NCI-H2107 (cell line): ENCODE results near the gene STRA6.
"Not testable (repeated sequence)": the region's sequence is repeated elsewhere in the genome, so short reads cannot be mapped to it uniquely, and the experiment has no call there.

ENCODE experiments used
- DNase-seq: peaks from one replicate; lab custom pipeline; 2025; lab: John Stamatoyannopoulos, UW

Gene STRA6

DNA sequence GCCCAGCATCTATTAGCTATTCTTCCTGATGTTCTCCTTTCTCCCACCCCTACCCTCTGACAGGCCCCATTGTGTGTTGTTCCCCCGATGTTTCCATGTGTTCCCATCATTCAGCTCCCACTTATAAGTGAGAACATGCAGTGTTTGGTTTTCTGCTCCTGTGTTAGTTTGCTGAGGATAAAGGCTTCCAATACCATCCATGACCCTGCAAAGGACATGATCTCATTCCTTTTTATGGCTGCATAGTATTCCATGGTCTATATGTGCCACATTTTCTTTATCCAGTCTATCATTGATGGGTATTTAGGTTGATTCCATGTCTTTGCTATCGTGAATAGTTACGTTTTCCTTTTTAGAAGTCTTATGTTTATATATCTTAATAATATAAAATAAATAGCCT is 42.2 kb downstream of the STRA6 start:
- DNase-seq, result not testable (repeated sequence)

DNA sequence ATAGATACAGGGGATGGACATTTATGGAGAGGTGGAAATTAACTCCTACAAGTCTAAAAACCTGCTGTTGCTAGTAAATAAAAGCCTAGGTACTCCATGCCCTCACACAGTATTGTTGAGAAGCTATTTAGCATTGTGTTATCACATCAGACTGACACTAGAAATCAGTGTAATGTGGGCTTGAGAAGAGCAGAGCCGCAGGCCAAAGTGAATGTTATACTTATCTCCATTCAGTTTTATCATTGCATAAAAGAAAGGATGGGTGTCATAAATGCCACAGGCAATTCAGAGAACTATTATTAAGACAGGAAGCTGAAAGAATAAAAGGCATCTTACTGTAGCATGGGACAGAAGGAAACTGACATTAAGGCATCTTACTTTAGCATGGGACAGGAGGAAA is 42.8 kb downstream of the STRA6 start:
- no peak for DNase-seq

DNA sequence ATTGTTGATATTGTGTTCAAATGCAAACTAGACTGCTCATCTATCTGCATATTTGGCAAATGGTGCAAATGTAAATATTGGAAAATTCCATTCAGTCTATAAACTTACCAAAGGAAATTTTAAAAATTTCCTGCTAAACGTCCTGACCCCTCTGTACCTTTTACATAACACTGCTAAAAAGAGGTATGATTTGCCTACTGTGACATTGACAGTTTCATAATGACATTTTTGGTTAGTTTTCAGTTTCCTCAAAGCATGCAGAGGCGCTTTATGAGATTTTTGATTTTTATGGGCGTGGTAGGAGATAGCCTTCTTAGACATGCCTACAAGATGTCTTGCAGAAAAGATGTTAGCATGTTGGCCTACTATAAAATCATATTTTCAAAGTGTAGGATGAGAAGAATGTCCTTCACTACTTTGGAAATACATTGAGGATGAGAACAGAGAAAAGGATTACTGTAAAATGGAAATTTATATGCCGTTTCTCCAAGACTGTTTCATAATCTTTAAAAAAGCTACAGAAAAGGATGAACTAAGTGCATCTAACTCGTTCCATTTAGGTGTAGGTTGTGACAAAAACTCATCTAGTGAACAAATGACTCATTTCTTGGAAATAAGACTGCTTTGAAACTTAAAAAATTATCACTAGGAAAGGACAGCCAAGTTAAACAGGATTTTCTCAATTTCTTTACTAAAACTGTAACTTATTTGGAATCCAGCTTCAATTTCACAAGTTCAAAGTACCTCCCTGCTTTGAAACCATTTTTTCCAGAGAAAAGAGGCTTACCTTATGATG is 43.5 kb downstream of the STRA6 start:
- DNase-seq, result no peak

DNA sequence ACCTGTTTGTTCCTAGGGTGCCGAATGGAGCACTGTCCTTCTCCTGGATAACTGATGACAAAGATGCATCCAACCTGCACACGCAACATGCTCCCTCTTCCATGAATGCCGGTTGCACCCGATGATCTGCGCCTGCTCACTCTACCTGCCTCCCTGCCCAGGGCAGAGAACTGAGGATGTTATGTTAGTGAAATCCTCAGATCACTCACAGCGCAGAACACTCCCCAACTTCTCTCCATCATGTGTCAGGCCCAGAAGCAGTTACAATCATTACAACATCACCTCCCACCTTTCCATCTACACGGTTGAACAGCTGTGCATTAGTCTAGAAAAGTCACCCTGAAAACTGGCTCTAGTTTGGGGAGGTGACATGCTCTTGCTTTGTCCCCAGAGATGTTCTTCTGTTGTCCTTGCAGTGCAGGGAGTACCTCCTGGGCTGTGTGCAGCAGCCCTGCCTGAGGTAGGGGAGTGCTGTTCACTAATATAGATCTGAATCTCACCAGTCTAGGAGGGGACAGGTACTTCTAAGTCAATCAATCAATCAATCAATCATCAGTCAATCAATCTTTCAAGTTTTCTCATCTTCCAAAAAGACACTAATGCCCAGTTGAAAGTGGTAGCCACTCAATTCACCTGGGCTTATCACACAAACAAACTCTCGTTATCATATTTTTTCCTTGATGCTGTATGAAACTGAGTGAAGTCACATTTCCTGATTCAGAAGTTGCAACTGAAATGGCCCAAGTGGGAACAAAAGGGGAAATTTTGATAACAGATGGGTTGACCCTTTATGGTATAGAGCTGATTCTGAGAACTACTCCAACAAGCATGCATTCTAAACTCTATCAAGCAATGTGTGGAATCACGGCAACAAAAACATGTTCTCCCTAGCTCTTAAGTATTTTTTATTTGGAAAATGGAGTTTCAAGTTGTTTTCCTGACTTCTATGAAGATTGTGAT is 44.4 kb downstream of the STRA6 start:
- no peak for DNase-seq

DNA sequence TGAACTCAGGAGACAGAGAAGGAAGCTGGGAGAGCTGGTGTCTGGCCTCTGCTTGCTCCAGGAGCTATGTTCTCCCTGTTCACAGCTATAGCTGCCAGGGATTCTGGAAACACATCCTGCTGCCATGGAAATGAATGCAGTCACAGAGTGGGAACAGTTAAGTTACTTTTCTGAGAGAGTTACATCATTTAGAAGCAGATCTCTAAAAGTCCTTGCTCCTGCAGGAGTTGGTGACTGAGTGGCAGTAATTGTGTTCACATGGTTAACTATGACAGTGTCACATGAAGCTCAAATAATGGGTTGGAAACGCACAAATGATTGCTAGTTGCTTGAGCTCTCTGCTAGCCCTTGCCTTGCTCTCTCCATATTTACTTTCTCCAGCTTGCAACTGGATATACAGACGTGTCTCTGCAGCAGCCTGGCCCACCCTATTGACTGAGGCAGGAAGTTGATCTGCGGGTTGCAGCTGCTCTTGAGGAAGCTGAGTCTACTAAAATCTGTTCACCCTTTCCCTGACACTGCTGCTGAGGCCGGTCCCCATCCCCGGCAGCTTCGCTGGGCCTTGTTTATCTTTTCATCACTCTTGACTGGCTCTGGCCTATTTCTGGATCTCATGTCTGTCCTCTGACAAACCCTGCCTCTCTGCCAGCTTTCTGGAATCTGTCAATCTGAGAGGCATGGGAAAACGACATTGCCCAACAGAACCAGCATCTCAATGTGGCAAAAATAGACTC is 45.7 kb downstream of the STRA6 start:
- DNase-seq, result no peak

DNA sequence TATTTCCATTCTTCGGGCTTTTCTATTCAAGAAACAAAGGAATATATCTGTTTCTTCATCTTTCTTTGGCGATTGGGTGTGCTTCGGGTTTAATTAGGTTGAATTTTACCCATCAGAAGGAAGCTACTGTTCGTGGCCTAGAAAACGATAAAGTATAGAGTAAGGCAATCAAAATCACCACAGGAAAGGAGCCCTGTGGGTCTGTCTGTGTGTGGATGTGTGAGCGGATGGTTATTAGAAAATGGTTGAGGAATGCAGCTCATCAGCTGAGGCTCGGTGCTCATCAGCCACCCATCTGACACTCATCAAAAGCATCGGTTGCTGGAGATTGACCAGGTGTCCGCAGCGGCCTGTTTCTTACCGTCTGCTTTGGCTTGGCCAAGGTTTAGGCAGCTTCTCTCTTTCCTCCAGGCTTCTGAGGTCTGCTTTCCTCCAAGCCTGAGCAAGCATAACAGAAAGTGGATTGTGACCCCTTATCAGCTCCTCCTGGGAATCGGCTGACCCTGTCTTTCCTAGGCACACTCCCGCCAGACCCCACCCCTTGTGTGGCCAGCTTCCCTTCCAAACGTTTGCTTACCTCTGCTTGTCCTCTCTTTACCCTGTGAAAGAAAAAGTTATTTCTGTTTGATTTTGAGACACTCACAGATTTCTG is 46.7 kb downstream of the STRA6 start:
- no peak for DNase-seq

DNA sequence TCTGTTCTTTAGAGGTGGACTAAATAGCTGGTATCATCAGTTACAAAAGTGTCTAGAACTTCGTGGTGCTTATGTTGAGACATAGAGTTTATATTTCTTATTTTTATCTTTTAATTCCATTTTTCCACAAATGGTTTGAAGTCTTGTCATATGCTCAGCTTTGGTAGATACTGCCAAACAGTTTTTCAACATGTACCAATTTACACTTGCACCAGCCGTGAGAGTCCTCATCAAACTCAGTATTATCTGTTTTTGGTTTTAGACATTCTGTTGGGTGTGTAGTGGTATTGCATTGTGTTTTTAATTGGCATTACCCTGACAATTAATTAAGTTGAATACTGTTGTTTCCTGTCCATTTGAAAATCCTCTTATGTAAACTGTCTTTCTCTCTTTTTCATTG is 55.5 kb downstream of the STRA6 start:
- DNase-seq, result no peak

DNA sequence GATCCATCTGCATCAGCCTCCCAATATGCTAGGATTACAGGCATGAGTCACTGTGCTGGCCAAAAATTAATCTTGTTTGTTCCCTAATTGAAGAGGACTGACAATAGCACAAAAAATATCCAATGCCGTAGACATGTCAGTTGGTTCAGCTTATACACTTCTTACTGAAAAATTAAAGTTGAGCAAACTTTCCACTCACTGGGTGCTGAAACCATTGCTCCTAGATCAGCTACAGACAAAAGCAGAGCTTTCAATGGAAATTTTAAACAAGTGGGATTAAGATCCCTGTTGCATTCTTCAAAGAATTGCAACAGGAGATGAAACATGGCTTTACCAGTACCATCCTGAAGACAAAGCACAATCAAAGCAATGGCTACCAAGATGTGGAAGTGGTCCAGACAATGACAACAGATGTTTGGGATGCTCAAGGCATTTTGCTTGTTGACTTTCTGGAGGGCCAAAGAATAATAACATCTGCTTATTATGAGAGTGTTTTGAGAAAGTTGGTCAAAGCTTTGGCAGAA is 56.2 kb downstream of the STRA6 start:
- DNase-seq, result no peak

DNA sequence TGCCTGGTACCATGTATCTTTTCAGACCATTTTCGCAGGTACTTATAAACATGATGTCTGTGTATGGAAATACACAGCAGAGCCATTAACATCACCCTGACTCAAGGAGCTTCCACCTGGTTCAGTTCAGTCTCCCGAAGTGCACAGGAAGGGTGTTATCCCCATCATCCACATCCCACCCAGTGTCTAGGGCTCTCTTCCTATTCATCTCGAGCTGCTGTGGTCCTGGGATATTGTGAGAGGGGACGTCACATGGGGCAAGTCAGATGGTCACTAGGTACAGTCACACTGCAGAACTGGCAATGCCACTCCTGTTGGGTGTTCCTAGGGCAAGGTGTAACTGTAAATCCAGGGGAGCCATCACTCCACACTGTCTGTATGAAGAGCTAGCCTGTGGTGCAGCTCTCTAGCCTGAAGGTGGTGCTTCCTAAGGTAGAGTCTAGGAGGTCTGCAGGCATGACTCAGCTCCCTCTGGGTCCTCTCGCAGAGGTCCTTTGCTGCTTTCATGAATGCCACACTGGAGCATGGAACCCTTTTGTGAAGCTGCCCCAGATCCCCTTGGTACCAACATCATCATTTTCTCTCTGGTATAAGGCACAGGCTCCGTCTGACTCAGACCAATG is 58.3 kb downstream of the STRA6 start:
- no peak for DNase-seq

DNA sequence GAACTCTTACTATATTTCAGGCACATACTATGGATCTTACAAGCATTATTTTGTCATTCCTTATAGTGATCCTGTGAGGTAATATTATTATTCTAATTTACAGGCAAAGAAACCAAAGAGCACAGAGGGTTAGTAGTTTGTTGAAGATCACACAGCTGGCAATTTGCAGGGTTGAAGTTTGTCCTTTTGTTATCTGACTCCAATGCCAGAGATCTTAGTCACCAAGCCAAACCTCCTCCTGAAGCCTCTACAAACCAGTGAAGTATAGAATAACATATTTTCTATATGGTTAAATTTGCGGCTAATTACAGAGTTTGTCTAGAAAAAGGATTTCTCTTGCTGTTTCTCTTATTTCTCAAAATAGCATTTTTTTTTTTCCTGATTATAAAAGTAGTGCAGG is 61.0 kb downstream of the STRA6 start:
- DNase-seq, result no peak

DNA sequence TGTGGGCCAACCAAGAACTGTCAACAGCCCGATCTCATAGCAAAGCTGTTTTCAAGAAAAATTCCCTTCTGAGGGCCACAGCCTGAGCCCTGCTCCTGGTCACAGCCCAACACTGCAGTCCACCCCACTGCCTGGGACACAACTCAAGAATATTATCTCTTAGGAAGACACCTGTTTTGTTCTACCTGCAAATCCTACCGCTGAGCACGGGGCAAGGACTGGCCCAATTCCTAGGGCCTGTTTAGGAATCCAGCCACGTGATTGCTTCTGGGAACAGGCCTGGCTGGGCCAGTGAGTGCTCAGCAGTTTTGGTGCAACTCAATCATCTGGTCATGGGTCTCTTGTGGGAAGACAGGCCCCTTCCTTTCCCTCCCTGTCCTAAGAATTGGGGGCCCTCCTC is 63.9 kb downstream of the STRA6 start:
- DNase-seq, result no peak

DNA sequence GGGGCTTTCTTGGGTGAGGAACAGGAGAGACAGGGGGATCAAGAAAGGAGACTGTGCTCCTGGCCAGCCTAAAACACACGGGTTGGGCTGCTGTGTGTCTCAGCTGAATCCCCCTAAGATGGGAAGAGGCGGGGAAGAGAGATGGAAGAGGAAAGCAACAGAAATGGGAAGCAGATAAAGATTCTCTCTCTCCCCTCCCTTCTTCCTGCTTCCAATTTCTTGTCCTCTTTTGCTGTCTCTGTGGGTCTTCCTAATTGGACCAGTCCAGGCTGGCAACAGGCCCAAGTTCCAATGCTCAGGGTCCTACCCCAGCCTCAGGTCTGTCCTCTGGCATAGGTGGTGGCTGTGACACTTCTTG is 65.1 kb downstream of the STRA6 start:
- no peak for DNase-seq

DNA sequence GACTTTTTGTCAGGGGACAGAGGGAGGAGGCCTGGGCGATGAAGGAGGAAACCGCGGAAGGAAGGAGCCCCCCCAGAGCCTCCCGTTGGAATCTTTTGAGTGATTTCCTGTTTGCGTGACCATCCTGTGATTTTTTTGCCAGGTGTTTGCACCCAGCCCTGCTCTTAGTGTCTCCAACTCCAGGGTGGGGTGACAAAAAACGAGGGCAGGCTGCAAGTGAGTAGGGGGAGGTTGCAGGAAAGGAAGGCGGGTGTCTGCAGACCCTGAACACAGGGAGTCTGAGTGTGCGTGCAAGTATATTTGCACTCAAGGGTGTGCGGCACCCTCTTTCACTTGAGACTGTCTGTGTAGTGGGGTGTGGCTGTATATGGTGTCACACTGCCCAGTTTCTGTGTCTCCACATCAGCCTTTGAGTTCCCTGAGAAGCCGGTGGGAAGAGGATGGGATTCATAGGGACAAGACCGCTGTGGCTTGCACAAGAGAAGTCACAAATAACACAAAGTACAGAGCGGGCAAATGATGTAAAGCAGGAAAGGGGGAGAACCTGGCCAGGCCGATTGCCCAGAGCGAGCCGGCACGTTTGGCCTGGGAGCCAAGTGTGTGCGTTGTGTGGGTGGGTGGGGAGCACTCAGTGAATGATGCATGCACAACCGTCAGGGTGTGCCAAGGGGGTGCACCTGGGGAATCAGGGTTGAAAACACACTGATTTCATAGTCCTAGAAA is 65.6 kb downstream of the STRA6 start:
- no peak for DNase-seq

DNA sequence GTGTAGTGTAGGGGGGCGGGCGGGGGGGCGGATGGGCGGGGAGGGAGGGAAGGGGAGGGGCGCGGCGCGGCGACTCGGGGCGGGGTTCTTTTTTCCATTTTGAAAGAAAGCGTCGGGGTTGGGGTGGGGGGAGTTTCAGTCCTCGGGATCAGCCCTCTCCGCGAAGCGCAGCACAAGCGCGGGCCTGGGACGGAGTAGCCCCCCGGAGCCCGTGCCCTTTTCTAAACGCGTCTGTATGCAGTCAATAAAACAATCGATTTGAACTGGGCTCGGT is 66.1 kb downstream of the STRA6 start:
- DNase-seq, result no peak

DNA sequence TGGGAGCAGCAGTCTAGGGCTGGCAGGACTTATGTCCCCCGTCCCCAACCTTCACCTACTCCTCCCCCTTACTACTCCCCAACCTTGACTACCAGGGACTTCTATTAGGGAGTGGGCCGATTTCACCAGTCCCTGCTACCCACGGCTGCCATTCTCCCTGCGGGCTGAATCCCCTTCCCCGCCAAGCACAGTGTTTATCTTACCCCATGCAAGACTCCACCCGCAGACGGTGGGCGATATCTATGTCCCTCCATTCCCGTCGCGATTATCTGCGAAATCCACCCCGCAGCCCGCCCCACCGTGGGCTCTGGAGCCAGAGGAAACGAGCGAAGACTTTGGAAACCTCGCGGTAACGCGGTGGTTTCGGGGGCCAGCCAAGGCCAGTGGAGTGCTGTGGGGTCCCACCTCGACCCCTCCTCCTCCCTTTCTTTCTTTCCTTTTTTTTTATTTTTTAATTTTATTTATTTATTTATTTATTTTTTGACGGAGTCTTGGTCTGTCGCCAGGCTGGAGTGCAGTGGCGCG is 67.5 kb downstream of the STRA6 start:
- no peak for DNase-seq

DNA sequence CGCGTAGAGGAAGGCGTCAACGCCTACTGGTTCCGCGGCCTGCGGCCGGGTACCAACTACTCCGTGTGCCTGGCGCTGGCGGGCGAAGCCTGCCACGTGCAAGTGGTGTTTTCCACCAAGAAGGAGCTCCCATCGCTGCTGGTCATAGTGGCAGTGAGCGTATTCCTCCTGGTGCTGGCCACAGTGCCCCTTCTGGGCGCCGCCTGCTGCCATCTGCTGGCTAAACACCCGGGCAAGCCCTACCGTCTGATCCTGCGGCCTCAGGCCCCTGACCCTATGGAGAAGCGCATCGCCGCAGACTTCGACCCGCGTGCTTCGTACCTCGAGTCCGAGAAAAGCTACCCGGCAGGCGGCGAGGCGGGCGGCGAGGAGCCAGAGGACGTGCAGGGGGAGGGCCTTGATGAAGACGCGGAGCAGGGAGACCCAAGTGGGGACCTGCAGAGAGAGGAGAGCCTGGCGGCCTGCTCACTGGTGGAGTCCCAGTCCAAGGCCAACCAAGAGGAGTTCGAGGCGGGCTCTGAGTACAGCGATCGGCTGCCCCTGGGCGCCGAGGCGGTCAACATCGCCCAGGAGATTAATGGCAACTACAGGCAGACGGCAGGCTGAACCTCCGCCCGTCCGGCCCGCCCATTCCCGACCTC is 68.1 kb downstream of the STRA6 start:
- DNase-seq, result no peak

DNA sequence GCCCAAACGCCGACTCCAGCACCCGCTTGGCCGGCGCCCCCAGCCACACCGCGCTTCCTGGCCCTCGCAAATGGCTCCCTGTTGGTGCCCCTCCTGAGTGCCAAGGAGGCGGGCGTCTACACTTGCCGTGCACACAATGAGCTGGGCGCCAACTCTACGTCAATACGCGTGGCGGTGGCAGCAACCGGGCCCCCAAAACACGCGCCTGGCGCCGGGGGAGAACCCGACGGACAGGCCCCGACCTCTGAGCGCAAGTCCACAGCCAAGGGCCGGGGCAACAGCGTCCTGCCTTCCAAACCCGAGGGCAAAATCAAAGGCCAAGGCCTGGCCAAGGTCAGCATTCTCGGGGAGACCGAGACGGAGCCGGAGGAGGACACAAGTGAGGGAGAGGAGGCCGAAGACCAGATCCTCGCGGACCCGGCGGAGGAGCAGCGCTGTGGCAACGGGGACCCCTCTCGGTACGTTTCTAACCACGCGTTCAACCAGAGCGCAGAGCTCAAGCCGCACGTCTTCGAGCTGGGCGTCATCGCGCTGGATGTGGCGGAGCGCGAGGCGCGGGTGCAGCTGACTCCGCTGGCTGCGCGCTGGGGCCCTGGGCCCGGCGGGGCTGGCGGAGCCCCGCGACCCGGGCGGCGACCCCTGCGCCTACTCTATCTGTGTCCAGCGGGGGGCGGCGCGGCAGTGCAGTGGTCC is 68.7 kb downstream of the STRA6 start:
- DNase-seq, result no peak

DNA sequence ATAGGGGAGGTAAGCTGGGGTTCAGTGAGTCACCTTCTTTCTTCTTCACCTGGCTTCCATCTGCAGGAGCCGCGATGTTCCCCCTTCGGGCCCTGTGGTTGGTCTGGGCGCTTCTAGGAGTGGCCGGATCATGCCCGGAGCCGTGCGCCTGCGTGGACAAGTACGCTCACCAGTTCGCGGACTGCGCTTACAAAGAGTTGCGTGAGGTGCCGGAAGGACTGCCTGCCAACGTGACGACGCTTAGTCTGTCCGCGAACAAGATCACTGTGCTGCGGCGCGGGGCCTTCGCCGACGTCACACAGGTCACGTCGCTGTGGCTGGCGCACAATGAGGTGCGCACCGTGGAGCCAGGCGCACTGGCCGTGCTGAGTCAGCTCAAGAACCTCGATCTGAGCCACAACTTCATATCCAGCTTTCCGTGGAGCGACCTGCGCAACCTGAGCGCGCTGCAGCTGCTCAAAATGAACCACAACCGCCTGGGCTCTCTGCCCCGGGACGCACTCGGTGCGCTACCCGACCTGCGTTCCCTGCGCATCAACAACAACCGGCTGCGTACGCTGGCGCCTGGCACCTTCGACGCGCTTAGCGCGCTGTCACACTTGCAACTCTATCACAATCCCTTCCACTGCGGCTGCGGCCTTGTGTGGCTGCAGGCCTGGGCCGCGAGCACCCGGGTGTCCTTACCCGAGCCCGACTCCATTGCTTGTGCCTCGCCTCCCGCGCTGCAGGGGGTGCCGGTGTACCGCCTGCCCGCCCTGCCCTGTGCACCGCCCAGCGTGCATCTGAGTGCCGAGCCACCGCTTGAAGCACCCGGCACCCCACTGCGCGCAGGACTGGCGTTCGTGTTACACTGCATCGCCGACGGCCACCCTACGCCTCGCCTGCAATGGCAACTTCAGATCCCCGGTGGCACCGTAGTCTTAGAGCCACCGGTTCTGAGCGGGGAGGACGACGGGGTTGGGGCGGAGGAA is 69.6 kb downstream of the STRA6 start:
- DNase-seq, result no peak
